Measurements from ENCODE around the gene TACC2. TPM values are rescaled to one million over a fixed set of nuclear protein-coding genes. Genes with fewer than 3 reads are reported as not detected.

The TACC2 gene
- total RNA-seq, 1 donor from 2014 or later: 13.4 TPM

DNA sequence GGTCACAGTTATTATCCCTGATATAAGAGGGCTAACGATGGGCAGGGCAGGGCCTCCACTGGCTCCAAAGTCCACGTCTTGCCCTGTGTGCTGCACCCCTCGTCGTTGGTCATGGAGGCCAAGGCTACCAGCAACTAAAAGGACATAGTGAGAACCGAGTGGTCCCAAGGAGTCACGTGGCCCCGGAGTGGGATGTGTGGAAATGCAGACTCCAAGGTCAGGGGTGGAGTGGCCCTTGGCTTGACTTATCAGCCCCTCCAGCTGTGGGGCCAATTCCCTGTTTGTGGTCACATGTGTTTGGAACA lies 312.8 kb downstream of the TACC2 start:
- no peak for FAIRE-seq
- TF ChIP-seq, protein P1, sequence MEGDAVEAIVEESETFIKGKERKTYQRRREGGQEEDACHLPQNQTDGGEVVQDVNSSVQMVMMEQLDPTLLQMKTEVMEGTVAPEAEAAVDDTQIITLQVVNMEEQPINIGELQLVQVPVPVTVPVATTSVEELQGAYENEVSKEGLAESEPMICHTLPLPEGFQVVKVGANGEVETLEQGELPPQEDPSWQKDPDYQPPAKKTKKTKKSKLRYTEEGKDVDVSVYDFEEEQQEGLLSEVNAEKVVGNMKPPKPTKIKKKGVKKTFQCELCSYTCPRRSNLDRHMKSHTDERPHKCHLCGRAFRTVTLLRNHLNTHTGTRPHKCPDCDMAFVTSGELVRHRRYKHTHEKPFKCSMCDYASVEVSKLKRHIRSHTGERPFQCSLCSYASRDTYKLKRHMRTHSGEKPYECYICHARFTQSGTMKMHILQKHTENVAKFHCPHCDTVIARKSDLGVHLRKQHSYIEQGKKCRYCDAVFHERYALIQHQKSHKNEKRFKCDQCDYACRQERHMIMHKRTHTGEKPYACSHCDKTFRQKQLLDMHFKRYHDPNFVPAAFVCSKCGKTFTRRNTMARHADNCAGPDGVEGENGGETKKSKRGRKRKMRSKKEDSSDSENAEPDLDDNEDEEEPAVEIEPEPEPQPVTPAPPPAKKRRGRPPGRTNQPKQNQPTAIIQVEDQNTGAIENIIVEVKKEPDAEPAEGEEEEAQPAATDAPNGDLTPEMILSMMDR (IDR thresholded peaks at IDR 0.05; ENCODE audit: insufficient read depth, low read length, severe bottlenecking): no peak
- Histone ChIP-seq H3K36me3 (ENCODE audit: control insufficient read depth, insufficient read depth, low read length) (no peaks in the 10 kb centered on the region), H3K4me3 (ENCODE audit: low read depth, low read length) (no peak overlapping the region), H3K27me3 (ENCODE audit: control insufficient read depth, insufficient read depth, low read length) (no peaks in the 10 kb centered on the region)
- no peak for DNase-seq (ENCODE audit: low read depth)

DNA sequence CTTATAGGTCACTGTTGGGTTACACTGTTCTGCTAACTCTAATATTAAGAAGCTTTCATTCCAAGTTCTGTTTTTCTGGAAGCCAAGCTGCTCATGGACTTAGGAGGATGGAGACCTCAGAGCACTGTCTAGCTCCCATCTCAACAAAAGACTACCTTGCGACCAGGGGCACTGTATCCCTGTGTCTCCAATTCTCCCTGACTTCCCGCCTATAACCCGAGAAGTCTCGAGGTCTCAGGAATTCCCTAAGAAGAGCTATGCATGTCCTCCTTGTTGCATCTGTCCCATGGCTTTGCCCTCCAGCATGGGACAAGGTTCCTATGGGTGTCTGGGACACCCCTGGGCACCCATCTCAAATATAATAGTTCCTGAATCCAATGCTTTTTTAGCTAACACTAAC lies 313.4 kb downstream of the TACC2 start:
- TF ChIP-seq, protein P1 (IDR thresholded peaks at IDR 0.05; ENCODE audit: insufficient read depth, low read length, severe bottlenecking): no peak
- no peaks in the 10 kb centered on the region for H3K27me3 ChIP-seq (ENCODE audit: control insufficient read depth, insufficient read depth, low read length)
- DNase-seq (ENCODE audit: low read depth): no peak
- H3K4me3 ChIP-seq (ENCODE audit: low read depth, low read length): no peak overlapping the region
- no peak for FAIRE-seq
- no peaks in the 10 kb centered on the region for H3K36me3 ChIP-seq (ENCODE audit: control insufficient read depth, insufficient read depth, low read length)

DNA sequence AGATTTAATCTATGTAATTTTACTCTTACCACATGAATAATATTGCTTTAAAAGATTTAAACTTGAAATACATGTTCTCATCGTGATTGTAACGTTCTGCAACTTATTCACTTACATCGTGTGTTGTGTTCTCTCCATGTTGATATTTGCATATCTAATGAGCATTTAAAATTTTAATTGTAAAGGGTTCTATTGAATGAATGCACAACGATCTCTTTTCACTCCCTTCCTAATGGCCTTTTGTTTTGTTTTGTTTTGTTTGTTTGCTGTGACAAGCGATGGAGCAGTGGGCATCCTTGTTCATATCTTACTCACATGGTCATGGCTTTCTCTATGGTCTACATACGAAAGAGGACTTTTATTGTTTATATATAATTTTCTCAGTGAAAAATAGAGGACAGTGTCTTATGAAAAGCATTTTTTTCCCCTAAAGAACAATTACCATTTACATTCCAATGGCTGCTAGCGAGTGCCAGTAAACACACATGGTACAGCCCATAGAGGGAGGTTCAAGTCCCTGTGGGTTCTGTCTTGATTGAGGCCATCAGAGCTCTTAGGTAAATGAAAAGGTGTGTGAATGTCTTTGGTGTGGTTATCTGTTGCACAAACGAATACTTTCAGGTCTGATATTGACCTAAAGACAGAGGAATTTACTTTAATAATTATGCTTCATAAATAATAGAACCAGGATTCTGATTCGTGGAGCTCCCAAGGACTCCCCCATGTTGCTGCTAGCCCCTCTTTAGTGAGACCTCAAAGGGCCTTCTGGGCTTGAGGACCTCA lies 314.5 kb downstream of the TACC2 start:
- FAIRE-seq: no peak
- H3K4me3 ChIP-seq (ENCODE audit: low read depth, low read length): no peak overlapping the region
- no peak for DNase-seq (ENCODE audit: low read depth)
- H3K27me3 ChIP-seq (ENCODE audit: control insufficient read depth, insufficient read depth, low read length): no peaks in the 10 kb centered on the region
- no peaks in the 10 kb centered on the region for H3K36me3 ChIP-seq (ENCODE audit: control insufficient read depth, insufficient read depth, low read length)
- TF ChIP-seq, protein P1 (IDR thresholded peaks at IDR 0.05; ENCODE audit: insufficient read depth, low read length, severe bottlenecking): no peak

Other genes starting within 250 kb of the TACC2 start
- gene ATE1, start 61.1 kb upstream of the TACC2 start, total RNA-seq: 17.9 and 22.5 TPM in 2 replicates
- 17.6 and 23.4 TPM in 2 replicates for gene NSMCE4A, start 13.9 kb upstream of the TACC2 start, total RNA-seq